NCI-H146 treated with DMSO at 0.1 percent for 48 hours (cell line): ENCODE results near the gene CGB8.

ENCODE experiments used
- DNase-seq: peaks from one replicate; lab custom pipeline; 2025; ENCODE audit not compliant: unreplicated experiment; lab: John Stamatoyannopoulos, UW

Gene CGB8

GRCh38 chr19:49010453-49010852 is 38.5 kb downstream of the CGB8 start:
- DNase-seq: no peak

- no peak for DNase-seq
Measured at GRCh38 chr19:49009828-49010227, 39.1 kb downstream of the CGB8 start.

GRCh38 chr19:49006905-49007304 is 42.0 kb downstream of the CGB8 start:
- DNase-seq: no peak

- DNase-seq: no peak
Measured at GRCh38 chr19:49004964-49005614, 43.8 kb downstream of the CGB8 start.

GRCh38 chr19:49004133-49004532 is 44.8 kb downstream of the CGB8 start:
- no peak for DNase-seq

- no peak for DNase-seq
Measured at GRCh38 chr19:48999481-49000325, 49.2 kb downstream of the CGB8 start.

- no peak for DNase-seq
Measured at GRCh38 chr19:48997972-48998371, 50.9 kb downstream of the CGB8 start.
